ENCODE measurements around the gene ATN1. TPM values are rescaled to one million over a fixed set of nuclear protein-coding genes. Genes with fewer than 3 reads are reported as not detected.

The ATN1 gene
- total RNA-seq, 1 experiment from 2014 or later = 144 TPM

GRCh38 chr12:6921996-6922946 is 5.5 kb upstream of the ATN1 start:
- TF ChIP-seq EZH2 (IDR thresholded peaks at IDR 0.05; ENCODE audit: borderline replicate concordance, low read depth, low read length, poor library complexity, severe bottlenecking) (no peak), CTCF (conservative IDR thresholded peaks at IDR 0.05; ENCODE audit: low read depth, low read length) (no peak)
- no TSS peak for BruUV-seq (replicated peaks)
- H3K27ac ChIP-seq (ENCODE audit: low read depth, low read length, poor library complexity, severe bottlenecking) = no peak overlapping the region
- H3K4me3 ChIP-seq (ENCODE audit: low read depth, low read length, poor library complexity, severe bottlenecking) = no peak overlapping the region
- H3K4me1 ChIP-seq (ENCODE audit: insufficient read depth, low read length, poor library complexity, severe bottlenecking) = peaks cover 30% of the 10 kb centered on the region
- intact Hi-C loops (cut with micrococcal nuclease; ENCODE audit: unreplicated experiment) = loop anchor here (5.0 kb wide), 1 partner anchor 170 kb away; the partner anchor contains the start of gene C1R
- H3K27me3 ChIP-seq (replicated peaks; ENCODE audit: insufficient read depth, low read depth, low read length, poor library complexity) = no peaks in the 10 kb centered on the region
- CTCF ChIA-PET = no interaction called here
- H3K9me3 ChIP-seq (ENCODE audit: low read depth, low read length, poor library complexity, severe bottlenecking) = no peaks in the 10 kb centered on the region
- POLR2A ChIA-PET (ENCODE audit: low non-redundant PET) = no interaction called here
- no peak for DNase-seq (ENCODE audit: low spot score)
- peaks cover 50% of the 10 kb centered on the region for H3K36me3 ChIP-seq (ENCODE audit: insufficient read depth, low read length, poor library complexity, severe bottlenecking)

GRCh38 chr12:6923003-6923732 is 4.6 kb upstream of the ATN1 start:
- DNase-seq (ENCODE audit: low spot score) = no peak
- Histone ChIP-seq H3K9me3 (ENCODE audit: low read depth, low read length, poor library complexity, severe bottlenecking) (no peaks in the 10 kb centered on the region), H3K4me1 (ENCODE audit: insufficient read depth, low read length, poor library complexity, severe bottlenecking) (peaks cover 30% of the 10 kb centered on the region), H3K27me3 (replicated peaks; ENCODE audit: insufficient read depth, low read depth, low read length, poor library complexity) (no peaks in the 10 kb centered on the region), H3K27ac (ENCODE audit: low read depth, low read length, poor library complexity, severe bottlenecking) (no peak overlapping the region), H3K4me3 (ENCODE audit: low read depth, low read length, poor library complexity, severe bottlenecking) (no peak overlapping the region), H3K36me3 (ENCODE audit: insufficient read depth, low read length, poor library complexity, severe bottlenecking) (peaks cover 41% of the 10 kb centered on the region)
- TF ChIP-seq CTCF (conservative IDR thresholded peaks at IDR 0.05; ENCODE audit: low read depth, low read length) = no peak
- TF ChIP-seq EZH2 (IDR thresholded peaks at IDR 0.05; ENCODE audit: borderline replicate concordance, low read depth, low read length, poor library complexity, severe bottlenecking) = no peak
- TSS peak; percentile 78 for BruUV-seq (replicated peaks)
- intact Hi-C loops (cut with micrococcal nuclease; ENCODE audit: unreplicated experiment) = loop anchor here (5.0 kb wide), 1 partner anchor 169 kb away; the partner anchor contains the start of gene C1R
- CTCF ChIA-PET = no interaction called here
- POLR2A ChIA-PET (ENCODE audit: low non-redundant PET) = no interaction called here

GRCh38 chr12:6923851-6924250 is 3.9 kb upstream of the ATN1 start:
- Histone ChIP-seq H3K36me3 (ENCODE audit: insufficient read depth, low read length, poor library complexity, severe bottlenecking) (peaks cover 40% of the 10 kb centered on the region), H3K27ac (ENCODE audit: low read depth, low read length, poor library complexity, severe bottlenecking) (no peak overlapping the region), H3K27me3 (replicated peaks; ENCODE audit: insufficient read depth, low read depth, low read length, poor library complexity) (no peaks in the 10 kb centered on the region), H3K4me3 (ENCODE audit: low read depth, low read length, poor library complexity, severe bottlenecking) (no peak overlapping the region), H3K4me1 (ENCODE audit: insufficient read depth, low read length, poor library complexity, severe bottlenecking) (peaks cover 30% of the 10 kb centered on the region), H3K9me3 (ENCODE audit: low read depth, low read length, poor library complexity, severe bottlenecking) (no peaks in the 10 kb centered on the region)
- intact Hi-C loops (cut with micrococcal nuclease; ENCODE audit: unreplicated experiment) = loop anchor here (2.0 to 5.0 kb wide), 2 partner anchors 15 to 168 kb away; partner anchors contain the start of gene C1R
- ChIA-PET POLR2A (ENCODE audit: low non-redundant PET) (no interaction called here), CTCF (no interaction called here)
- no TSS peak for BruUV-seq (replicated peaks)
- TF ChIP-seq CTCF (conservative IDR thresholded peaks at IDR 0.05; ENCODE audit: low read depth, low read length) (no peak), EZH2 (IDR thresholded peaks at IDR 0.05; ENCODE audit: borderline replicate concordance, low read depth, low read length, poor library complexity, severe bottlenecking) (no peak)
- DNase-seq (ENCODE audit: low spot score) = no peak

Data from A673 (cell line).